Upper lobe of left lung (tissue), 4 donors: Measurements from ENCODE around the gene ZACN.

Experiments used
- CTCF ChIP-seq, 6 experiments: fragments of 450-650 bp in 4 of 6; fragments of 200-600 bp in 2 of 6; sonication (generic) in 2 of 6; IDR thresholded peaks; one replicate each; pipeline ENCODE4 v1.5.1; 2016 to 2019; ENCODE audit warnings: antibody characterized with exemption in 6 of 6
- EP300 ChIP-seq, 4 donors: sonication (generic); formaldehyde crosslinking; IDR thresholded peaks; one replicate each; pipeline ENCODE4 v1.5.1; 2017; ENCODE audit warnings: antibody characterized with exemption in 4 of 4, control low read depth in 2 of 4
- POLR2A ChIP-seq, 4 donors: fragments of 450-650 bp; IDR thresholded peaks; one replicate each; pipeline ENCODE4 v1.5.1; 2016 to 2017; ENCODE audit warnings: antibody characterized with exemption in 4 of 4, mild to moderate bottlenecking in 2 of 4
- POLR2AphosphoS5 ChIP-seq, 2 donors: sonication (generic); formaldehyde crosslinking; IDR thresholded peaks; one replicate each; pipeline ENCODE4 v1.5.1; 2017; ENCODE audit warnings: antibody characterized with exemption in 2 of 2

- TF ChIP-seq POLR2A (IDR thresholded peaks at IDR 0.05) (no peak), POLR2AphosphoS5 (IDR thresholded peaks at IDR 0.05) (peak; percentile 25 to 45), CTCF (IDR thresholded peaks at IDR 0.05) (no peak), EP300 (IDR thresholded peaks at IDR 0.05) (peak in 1 of 4 donors; percentile 20)
Measured at GRCh38 chr17:76053246-76054111, 25.5 kb upstream of the ZACN start.
